Glutamatergic neuron (in vitro differentiated cells): ENCODE results near the gene FAM20B. TPM values are rescaled to one million over a fixed set of nuclear protein-coding genes. Genes with fewer than 3 reads are reported as not detected.

ENCODE experiments used
- DNase-seq: peaks from one replicate; pipeline ENCODE4 v3.0.0; 2022
- H3K27ac Mint-ChIP-seq: one replicate; pipeline ENCODE4 v1.8.0; 2020; ENCODE audit warnings: mild to moderate bottlenecking, mixed read lengths, inconsistent platforms; ENCODE audit not compliant: unreplicated experiment
- H3K27me3 Mint-ChIP-seq: one replicate; pipeline ENCODE4 v1.8.0; 2020; ENCODE audit warnings: mild to moderate bottlenecking, moderate library complexity, mixed read lengths, inconsistent platforms; ENCODE audit not compliant: unreplicated experiment
- H3K36me3 Mint-ChIP-seq: one replicate; pipeline ENCODE4 v1.8.0; 2020; ENCODE audit warnings: mild to moderate bottlenecking, mixed read lengths, inconsistent platforms; ENCODE audit not compliant: unreplicated experiment
- H3K4me1 Mint-ChIP-seq: one replicate; pipeline ENCODE4 v1.8.0; 2020; ENCODE audit warnings: mild to moderate bottlenecking, low read depth, mixed read lengths, inconsistent platforms; ENCODE audit not compliant: unreplicated experiment
- H3K4me3 Mint-ChIP-seq: one replicate; pipeline ENCODE4 v1.8.0; 2020; ENCODE audit warnings: mild to moderate bottlenecking, mixed read lengths, inconsistent platforms; ENCODE audit not compliant: unreplicated experiment
- H3K9me3 Mint-ChIP-seq: one replicate; pipeline ENCODE4 v1.8.0; 2020; ENCODE audit warnings: mild to moderate bottlenecking, moderate library complexity, mixed read lengths, inconsistent platforms; ENCODE audit not compliant: unreplicated experiment
- total RNA-seq: library from RNA; stranded (reverse); fragmentation: NEBNext Ultra II Directional; extraction: Animal tissue kit (Norgen Biotek cat#: 25700); gene quantifications from one replicate; pipeline ENCODE4 v1.2.1, GENCODE V29; 2021; ENCODE audit not compliant: unreplicated experiment
- TF ChIP-seq, protein P1 (sequence below): fragments of 200-600 bp; sonication (generic); IDR thresholded peaks from one replicate; pipeline ENCODE4 v1.5.0; 2021; ENCODE audit not compliant: partially characterized antibody, unreplicated experiment

FAM20B gene
- total RNA-seq, 1 donor from 2014 or later = 39.3 TPM

DNA sequence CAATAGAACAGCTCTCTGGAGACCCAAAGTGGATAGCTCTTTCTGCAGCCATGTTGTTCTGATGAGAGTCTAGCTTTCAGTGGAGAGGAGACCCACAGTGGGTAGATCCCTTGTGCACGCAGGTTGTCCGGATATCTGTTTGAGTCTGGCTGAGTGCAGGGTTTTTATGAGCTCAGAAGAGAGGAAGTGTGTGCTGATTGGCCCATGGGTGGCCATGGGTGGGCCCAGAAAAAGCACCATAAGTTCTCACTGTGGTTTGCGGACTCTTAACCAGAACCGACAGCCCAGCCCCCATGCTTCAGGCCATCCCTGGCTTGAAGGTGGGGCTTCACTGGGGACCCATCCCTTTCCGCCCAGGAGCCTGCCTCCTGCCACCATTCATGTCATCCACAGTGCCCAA, 17.0 kb downstream of the FAM20B start:
- Mint-ChIP-seq H3K4me1 (peaks cover 13% of the 10 kb centered on the region), H3K9me3 (peaks cover 6% of the 10 kb centered on the region), H3K4me3 (no peak overlapping the region), H3K27ac (no peak overlapping the region), H3K36me3 (no peaks in the 10 kb centered on the region), H3K27me3 (peaks cover 3% of the 10 kb centered on the region)
- DNase-seq = no peak
- TF ChIP-seq, protein P1, sequence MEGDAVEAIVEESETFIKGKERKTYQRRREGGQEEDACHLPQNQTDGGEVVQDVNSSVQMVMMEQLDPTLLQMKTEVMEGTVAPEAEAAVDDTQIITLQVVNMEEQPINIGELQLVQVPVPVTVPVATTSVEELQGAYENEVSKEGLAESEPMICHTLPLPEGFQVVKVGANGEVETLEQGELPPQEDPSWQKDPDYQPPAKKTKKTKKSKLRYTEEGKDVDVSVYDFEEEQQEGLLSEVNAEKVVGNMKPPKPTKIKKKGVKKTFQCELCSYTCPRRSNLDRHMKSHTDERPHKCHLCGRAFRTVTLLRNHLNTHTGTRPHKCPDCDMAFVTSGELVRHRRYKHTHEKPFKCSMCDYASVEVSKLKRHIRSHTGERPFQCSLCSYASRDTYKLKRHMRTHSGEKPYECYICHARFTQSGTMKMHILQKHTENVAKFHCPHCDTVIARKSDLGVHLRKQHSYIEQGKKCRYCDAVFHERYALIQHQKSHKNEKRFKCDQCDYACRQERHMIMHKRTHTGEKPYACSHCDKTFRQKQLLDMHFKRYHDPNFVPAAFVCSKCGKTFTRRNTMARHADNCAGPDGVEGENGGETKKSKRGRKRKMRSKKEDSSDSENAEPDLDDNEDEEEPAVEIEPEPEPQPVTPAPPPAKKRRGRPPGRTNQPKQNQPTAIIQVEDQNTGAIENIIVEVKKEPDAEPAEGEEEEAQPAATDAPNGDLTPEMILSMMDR = no peak

GRCh38 chr1:179043266-179043665, 17.6 kb downstream of the FAM20B start:
- no peak for DNase-seq
- Mint-ChIP-seq H3K36me3 (no peaks in the 10 kb centered on the region), H3K9me3 (peaks cover 6% of the 10 kb centered on the region), H3K4me1 (peaks cover 13% of the 10 kb centered on the region), H3K27ac (no peak overlapping the region), H3K27me3 (peaks cover 3% of the 10 kb centered on the region), H3K4me3 (no peak overlapping the region)
- TF ChIP-seq, protein P1 = no peak

- peaks cover 6% of the 10 kb centered on the region for H3K9me3 Mint-ChIP-seq
- no peaks in the 10 kb centered on the region for H3K36me3 Mint-ChIP-seq
- peaks cover 9% of the 10 kb centered on the region for H3K4me1 Mint-ChIP-seq
- no peak for DNase-seq
- no peak overlapping the region for H3K27ac Mint-ChIP-seq
- TF ChIP-seq, protein P1 = no peak
- H3K4me3 Mint-ChIP-seq = no peak overlapping the region
- peaks cover 3% of the 10 kb centered on the region for H3K27me3 Mint-ChIP-seq
Measured at GRCh38 chr1:179043907-179044306, 18.2 kb downstream of the FAM20B start.

- Mint-ChIP-seq H3K27me3 (peaks cover 2% of the 10 kb centered on the region), H3K36me3 (no peaks in the 10 kb centered on the region), H3K4me3 (no peak overlapping the region), H3K9me3 (peaks cover 1% of the 10 kb centered on the region), H3K4me1 (peaks cover 3% of the 10 kb centered on the region), H3K27ac (no peak overlapping the region)
- DNase-seq = no peak
- TF ChIP-seq, protein P1 = no peak
Measured at GRCh38 chr1:179046808-179047635, 21.3 kb downstream of the FAM20B start.

DNA sequence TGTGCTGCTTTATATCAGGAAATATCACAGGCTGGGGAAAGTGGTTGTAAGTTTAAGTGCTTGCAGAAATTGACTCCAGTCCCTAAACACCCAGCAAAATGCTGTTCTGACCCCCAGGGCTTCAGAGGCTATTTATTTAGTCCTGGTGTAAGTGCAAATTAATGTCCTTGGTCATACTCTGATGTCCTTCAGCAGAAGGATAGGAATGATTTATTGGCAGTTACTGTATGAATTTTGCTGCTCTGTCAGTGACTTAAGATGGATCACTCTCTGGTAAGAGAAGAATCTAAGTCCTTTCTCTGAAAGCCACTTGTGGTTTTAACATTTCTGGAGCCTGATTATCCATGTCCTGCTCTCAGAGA, 21.9 kb downstream of the FAM20B start:
- H3K9me3 Mint-ChIP-seq = peaks cover 1% of the 10 kb centered on the region
- H3K27ac Mint-ChIP-seq = no peak overlapping the region
- no peak overlapping the region for H3K4me3 Mint-ChIP-seq
- peaks cover 3% of the 10 kb centered on the region for H3K4me1 Mint-ChIP-seq
- TF ChIP-seq, protein P1 = no peak
- no peaks in the 10 kb centered on the region for H3K36me3 Mint-ChIP-seq
- DNase-seq = no peak
- peaks cover 2% of the 10 kb centered on the region for H3K27me3 Mint-ChIP-seq
